GM18517 (cell line): ENCODE measurements around the gene ATP6V1A.
A peak's percentile ranks its signal among the peaks of the same experiment; 100 is the strongest.

ENCODE experiments used
- ATAC-seq: cut with Tn5 transposase; IDR thresholded peaks from one replicate; pipeline ENCODE4 v1.9.1; 2021; ENCODE audit warnings: mild to moderate bottlenecking, moderate library complexity; ENCODE audit not compliant: unreplicated experiment

ATP6V1A gene

DNA sequence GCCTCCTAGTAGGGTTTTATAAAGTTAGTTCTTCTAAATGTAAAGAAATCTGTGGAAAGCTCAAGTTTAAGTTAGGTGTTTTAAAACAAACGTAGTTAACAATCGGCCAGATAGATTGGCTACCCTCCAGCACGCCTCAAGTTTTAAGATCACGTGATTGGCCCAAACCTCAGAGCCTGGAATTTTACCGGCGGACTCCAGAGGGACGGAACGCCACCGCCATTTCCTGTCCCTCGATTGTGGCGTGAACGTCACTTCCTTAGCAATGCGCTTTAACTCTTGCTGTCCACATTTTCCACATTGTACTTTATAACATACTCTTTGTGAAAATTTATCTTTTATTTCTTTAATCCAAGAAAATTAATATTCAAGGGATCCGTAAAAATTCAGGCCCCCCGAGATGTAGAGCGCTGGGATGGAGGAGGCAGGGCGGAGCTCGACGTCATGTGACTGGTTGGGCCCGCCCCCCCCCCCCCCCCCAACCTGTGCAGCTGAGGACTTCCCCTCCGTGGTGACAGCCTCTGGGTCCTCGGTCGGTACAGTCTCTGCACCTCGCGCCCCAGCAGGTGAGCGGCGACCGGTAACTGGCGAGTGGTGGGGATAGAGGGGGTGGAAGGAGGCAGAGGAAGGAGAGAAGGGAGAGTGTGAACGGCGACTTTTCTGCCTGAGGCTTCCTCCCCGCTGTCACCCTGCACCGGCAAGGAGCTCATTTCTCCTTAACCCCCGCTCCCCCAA, at the start of gene ATP6V1A:
TSS of gene ATP6V1A (plus strand) at position 488 of the 735 bp plus-strand sequence. CDS start 31,719 bp downstream, outside the sequence.
- peak; percentile 30 for ATAC-seq

DNA sequence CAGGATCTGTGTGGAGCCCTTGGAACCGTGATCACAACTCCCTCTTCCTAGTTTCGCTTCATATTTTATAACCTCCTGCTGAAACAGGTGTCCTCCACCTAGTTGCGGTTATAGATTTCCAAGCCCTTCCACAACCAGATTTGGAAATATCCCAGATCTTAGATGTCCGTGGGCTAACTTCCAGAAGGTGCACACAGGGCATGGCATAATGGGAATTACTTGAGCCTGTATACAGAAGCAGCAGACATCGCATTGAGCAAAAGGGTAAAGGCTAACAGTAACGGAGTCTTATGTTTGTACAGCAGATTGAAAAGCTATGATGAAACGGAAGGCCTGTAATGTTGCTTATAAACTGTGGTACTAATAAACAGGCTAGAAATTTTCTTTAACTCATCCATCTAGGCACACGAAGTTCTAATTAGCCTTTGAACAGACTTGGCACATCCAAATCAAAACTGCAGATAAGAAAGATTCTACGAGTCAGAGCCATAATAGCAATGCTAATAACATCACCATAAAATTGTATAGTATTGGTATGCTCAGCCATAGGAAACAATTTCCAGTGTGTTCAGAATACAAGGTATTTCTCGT, 49.2 kb upstream of the ATP6V1A start:
- ATAC-seq = no peak

- ATAC-seq = no peak
These were observed 48.6 kb upstream of the ATP6V1A start for GRCh38 chr3:113698213-113698742.

DNA sequence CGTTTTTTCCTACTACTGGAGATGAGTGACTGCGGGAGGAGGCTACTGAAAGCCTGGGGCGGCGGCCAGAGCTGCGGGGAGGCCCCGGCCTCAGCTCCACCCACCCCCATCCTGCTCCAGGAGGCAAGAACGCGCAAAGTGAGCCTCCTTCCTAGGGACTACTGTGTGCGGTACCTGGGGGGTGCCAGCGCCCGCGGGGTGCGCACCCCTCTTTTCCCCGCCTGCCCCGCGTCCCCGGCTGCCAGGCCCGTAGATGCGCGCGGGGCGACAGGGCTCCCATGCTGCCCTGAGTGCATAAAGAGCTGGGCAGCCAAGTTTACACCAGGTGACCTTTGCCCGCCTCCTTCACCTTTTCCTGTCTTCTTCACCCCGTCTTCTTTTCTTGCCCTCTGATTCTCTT, 47.9 kb upstream of the ATP6V1A start:
- ATAC-seq = no peak

GRCh38 chr3:113707835-113708234, 39.0 kb upstream of the ATP6V1A start:
- no peak for ATAC-seq

- ATAC-seq = no peak
These were observed 34.7 kb upstream of the ATP6V1A start for GRCh38 chr3:113712129-113712528.

DNA sequence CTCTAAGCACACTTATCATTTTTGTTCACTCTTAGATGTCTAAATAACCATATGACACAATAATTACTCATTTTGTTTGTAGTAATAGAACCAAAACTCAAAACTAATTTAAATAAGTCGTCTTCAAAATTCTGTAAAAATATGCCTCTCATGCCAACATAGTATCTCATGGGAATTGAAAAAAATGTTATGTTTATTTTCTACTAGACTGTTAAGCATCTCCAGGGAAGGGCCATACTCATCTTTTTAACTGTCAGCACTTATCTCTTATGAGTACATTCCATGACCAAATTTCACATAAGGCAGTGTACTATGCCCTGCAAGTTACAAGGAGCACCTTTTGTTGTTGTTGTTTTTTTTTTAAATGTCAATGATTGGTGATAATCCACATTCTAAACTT, 32.1 kb upstream of the ATP6V1A start:
- no peak for ATAC-seq

DNA sequence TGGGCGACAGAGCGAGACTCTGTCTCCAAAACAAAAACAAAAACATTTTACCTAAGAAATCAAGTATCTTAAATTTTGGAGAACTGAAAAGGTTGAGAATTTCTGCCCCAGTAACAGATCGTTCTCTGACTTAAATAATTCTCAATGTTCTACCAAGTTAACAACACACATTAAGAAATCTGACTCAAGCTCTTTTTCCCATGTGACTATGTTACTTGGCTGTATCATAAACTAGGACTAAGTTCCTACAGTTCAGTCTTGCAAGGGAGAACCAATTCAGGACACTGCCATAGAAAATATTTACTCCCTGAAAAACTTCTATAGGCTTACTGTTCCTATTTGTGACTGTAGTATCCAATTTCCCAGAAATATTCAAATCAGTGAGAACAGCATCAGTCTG, 29.5 kb upstream of the ATP6V1A start:
- no peak for ATAC-seq

DNA sequence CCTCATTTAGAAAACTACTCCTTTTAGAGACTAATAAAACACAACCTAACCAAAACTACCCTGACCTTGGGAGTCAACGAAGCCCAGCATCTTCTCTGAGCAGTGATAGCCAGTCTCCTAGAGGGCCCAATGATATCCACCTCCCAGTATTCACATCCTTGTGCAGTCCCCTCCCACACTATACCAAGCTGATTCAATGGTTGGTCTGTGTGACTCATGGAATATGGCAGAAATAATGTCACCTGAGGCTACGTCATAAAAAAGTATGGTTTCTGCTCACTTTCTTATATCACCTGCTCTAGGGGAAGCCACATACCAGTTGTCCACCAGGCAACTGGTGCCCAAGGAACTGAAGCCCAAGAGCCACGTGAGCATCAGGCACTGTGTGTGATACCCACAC, 29.0 kb upstream of the ATP6V1A start:
- no peak for ATAC-seq

DNA sequence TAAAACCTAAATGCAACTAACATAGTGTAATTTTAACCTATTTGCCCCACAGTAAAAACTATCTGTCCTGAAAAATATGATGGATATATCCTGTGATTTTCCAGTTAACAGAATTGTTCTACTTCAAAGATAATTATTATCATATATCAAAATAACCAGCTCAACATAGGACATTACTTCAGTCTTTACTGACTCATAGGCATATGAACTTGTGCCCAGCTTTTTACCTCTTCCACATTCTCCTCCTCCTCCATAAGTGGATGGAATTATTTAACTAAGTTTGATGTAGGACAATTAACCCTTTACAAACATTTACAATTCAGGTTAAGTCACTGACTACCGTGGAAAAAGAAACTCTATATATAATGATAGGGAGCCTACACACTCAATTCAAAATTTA, 27.5 kb upstream of the ATP6V1A start:
- no peak for ATAC-seq

- ATAC-seq = no peak
These were observed 27.1 kb upstream of the ATP6V1A start for GRCh38 chr3:113719758-113720157.

DNA sequence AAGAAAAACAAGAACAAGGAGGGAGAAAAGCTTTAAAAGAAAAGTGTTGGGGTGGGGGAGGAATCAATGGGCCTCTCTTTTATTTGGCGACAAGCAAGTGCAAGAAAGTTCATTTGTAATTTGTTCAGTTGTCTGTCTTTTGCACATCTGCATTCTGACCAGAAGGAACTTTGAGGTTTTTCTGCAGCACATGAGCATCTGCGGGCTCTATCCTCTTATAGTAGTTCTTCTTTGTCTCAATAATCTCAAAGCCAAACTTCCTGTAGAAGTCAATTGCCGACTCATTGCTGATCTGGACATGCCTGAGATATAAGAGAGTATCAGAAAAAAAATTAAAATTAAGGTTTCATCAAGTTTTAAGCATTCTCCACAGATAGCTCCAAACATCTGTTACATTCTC, 25.2 kb upstream of the ATP6V1A start:
- ATAC-seq = no peak

DNA sequence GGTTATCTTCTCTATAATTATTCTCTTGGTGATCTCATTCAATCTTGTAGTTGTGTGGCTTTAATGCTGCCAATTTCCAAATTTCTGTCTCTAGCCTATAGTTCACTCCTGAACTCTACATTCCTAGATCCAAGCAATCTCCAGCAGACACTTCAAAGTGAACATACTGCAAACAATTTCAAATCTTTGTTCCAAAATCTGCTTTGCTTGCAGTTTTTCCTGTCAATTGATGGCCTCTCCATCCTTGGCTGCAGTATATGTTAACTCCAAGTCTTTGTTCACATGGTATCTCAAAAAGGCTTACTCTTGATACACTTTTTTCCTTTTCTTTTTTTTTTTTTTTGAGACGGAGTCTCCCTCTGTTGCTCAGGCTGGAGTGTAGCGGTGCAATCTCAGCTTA, 18.2 kb upstream of the ATP6V1A start:
- no peak for ATAC-seq

GRCh38 chr3:113730550-113730949, 16.3 kb upstream of the ATP6V1A start:
- ATAC-seq = no peak

DNA sequence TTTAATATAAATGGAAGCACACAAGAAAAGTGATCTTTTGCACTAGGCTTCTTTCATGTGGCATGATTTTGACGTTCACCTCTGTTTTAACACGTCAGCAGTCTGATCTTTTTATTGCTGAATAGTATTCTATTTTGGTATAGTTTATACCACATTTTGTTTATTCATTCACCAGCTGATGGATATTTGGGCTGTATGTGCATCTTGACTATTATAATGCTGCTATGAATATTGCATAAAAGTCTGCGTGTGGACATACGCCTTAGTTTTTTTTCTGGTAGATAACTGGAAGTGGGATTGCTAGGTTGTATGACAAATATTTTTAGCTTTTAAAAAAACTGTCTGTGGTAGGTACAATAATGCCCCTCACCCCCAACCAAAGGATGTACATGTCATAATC, 15.1 kb upstream of the ATP6V1A start:
- ATAC-seq = no peak

GRCh38 chr3:113736548-113737089, 10.2 kb upstream of the ATP6V1A start:
- peak; percentile 77 for ATAC-seq

- no peak for ATAC-seq
These were observed 5.7 kb upstream of the ATP6V1A start for GRCh38 chr3:113741086-113741485.

DNA sequence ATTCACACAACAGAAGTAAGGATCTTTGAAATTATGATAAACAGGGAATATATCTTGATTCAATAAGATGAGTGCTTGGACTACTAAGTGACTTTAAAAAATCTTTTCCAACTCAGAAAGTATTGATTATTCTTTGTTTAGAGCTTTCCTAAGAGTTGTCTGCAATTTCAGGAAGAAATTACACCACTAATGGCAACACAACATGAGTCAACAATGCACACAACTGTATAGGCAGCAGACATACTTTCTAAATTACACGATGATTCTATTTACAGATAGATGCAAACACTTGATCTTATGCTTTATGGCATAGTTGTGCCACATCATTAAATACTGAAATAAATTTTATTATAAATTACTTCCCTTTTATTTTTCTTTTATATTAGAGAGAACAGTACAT, 5.2 kb upstream of the ATP6V1A start:
- ATAC-seq = no peak

GRCh38 chr3:113743006-113743630, 3.7 kb upstream of the ATP6V1A start:
- no peak for ATAC-seq

DNA sequence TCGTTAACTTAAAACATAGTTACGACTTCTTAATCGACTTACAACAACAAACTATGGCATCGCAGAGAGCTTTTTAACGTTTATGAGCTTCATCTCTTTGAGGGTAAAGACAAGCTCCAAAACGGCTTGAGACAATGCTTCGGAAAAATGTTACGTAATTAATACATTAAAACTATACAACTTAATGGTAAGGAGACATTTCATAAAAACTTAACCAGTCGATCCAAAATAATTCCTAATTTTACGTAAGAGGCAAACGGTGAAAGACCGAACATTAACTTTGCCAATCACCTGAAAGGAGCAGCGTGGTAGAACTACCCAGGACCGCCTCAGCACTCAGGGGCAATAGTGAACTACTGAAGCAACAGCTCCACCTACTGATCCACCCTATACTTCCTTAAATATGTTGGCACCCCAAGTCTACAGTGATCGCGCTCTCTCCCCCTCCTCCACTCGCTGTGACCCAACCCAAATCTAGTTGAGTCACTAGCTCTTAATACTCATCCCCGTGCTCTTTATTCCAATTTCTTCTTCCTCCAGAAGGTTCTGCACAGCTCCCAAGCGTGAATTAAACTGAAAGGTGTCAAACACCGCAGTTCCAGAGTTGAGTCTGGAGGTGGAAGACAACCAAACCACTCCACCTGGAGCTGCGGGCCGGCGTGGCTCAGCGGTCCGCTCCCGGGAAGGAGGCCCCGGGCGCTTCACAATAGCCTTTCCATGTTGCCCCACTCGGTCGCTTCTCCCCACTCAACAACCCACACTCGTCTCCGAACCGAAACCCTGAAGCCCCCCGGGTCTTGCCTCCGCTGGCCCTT, 1.7 kb upstream of the ATP6V1A start:
- ATAC-seq = peak; percentile 67
